ENCODE data around the gene KMT2C.

KMT2C gene

GRCh38 chr7:152090747-152091146 is 345.1 kb downstream of the KMT2C start:
- no peak for DNase-seq

DNA sequence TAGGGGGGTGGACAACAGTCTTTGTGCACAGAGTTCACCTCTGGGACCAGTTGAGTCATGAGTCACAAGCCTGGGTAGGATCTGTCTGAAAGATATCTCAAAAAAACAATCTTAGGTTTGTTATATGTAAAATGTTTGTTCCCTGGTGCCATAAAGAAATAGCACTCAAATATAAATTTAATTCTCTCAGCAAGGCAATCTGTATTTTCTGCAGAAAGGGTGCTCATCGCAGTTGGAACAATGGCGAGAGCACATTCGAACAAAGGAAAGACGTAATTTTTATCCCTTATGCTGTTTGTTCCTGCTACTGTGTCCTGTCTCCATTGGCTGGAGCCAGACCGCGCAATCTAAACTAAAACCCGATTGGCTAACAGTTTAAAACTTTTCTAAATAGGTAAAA is 346.6 kb downstream of the KMT2C start:
- DNase-seq = peak; percentile 5

DNA sequence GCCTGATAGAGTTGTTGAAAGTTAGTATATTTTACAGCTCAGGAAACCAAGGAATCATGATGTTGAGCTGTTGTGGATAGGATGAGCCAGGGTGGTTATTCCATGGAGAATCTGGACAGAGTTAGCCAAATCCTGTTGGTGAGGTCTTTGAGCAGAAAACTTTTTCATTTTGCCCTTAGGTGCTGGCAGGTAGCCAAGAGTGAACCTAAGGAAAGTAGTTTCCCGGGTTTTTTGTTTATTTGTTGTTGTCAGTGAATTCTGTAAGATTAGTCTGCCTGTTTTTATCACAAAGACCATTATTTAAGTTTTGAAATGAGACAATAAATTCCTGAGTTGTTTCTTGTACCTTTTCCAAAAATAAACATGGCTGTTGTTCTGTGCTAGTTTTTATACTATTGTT is 349.3 kb downstream of the KMT2C start:
- DNase-seq = no peak

- no peak for DNase-seq
Observed at GRCh38 chr7:152085131-152085530, 350.7 kb downstream of the KMT2C start.
